Measurements from ENCODE around the gene CUEDC1.
A peak's percentile ranks its signal among the peaks of the same experiment; 100 is the strongest.

CUEDC1 gene, protein sequence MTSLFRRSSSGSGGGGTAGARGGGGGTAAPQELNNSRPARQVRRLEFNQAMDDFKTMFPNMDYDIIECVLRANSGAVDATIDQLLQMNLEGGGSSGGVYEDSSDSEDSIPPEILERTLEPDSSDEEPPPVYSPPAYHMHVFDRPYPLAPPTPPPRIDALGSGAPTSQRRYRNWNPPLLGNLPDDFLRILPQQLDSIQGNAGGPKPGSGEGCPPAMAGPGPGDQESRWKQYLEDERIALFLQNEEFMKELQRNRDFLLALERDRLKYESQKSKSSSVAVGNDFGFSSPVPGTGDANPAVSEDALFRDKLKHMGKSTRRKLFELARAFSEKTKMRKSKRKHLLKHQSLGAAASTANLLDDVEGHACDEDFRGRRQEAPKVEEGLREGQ

DNA sequence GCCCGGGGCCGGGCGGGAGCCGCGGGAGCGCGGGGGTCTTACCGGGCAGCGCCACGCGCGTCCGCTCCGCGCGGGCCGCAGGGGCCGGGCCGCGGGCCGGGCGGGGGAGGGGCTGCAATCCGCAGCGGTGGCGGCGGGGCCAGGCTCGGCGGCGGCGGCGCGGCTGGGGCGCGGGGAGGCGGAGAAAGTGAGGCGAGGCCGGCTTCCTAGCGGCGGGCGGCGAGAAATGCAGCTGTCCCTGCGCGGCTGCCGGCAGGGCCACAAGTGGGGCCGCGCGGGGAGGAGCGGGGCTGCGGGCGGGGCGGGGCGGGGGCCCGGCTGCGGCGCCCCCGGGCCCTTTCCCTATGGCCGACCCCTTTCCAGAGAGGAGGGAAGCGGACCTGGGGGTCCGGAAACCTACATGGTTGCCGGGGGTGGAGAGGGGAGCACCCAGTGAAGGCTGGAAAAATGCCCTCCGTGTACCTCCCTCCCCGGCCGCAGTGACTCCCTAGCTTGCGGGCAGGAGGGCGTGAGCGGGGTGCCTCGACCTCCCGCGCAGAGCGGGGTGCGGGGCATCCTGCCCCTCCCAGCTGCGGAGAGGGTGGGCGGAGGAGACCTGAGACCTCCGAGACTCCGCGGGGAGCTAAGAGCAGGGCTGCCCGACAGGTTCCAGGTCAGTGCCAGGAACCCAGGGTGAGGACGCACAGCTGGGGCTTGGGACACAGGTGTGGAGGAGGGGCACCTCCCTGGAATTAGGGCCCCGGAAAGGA is at the start of gene CUEDC1:
CUEDC1 (minus strand) TSS at position 230 of the 749 bp plus-strand sequence. CDS start 69,848 bp downstream, outside the sequence.
- peak; percentile 48 for DNase-seq

DNA sequence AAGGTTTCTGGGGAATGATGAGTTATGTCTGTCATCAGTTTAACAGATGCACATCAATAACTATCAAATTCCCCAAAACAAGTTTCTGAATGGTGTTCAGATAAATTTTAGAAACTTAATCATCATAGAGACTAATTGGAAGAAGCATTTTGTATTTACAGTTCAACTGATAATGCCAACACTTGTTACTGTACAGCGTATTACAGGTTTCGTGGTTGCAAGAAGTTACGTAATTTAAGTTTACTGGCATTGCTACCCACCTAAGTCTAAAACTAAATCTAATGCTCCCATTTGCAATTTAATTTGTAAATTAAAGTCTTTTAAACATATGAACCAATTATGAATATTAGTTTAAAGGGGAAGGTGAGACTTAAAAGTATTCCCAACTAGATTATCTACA is 48.8 kb upstream of the CUEDC1 start:
- no peak for DNase-seq

DNA sequence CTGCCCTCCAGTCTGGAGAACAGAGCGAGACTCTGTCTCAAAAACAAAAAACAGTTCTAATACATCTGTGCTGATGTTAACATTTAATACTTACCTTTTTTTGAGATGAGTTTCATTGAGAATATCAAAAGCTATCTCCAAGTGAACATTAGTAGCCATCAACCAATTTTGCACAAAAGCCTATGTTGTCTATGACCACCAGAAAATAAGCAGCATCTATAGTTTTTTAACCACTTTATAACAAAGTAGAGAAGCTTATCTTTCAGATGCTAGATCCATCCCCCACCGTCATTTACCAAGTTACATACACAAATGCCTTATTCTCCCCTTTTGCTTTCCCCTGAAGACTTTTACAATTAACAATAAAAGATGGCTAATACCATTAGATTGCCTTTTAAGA is 47.8 kb upstream of the CUEDC1 start:
- DNase-seq = no peak

DNA sequence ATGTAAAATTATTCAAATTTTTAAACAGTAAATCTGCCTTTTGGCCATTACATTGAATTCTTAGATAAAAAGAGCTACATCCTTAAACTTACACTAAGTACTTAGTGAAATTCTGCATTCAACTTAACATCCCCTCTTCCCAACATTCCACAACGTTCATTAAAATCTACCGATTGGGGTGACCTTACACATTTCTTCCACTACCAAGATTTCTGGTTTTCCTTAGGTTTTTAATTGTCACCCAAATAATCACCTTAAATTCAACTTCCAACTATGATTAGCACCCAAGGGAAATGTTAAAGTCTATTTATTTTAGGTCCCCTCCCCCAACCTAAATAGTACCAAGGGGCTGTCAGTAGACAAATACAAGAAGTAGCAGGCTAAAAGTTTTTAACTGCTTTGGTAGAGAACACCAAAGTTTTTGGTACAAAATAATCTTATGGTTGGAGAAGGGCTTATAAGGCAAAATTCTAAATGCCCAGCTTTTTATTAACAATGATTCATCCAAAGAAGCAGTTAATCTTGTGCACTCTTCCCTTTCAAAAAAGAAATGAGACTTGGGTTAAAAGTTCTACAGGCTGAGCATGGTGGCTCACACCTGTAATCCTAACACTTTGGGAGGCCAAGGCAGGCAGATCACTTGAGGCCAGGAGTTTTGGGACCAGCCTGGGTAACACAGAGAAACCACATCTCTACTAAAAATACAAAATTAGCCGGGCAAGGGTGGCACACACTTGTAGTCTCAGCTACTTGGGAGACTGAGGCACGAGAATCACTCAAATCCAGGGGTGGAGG is 47.1 kb upstream of the CUEDC1 start:
- no peak for DNase-seq

DNA sequence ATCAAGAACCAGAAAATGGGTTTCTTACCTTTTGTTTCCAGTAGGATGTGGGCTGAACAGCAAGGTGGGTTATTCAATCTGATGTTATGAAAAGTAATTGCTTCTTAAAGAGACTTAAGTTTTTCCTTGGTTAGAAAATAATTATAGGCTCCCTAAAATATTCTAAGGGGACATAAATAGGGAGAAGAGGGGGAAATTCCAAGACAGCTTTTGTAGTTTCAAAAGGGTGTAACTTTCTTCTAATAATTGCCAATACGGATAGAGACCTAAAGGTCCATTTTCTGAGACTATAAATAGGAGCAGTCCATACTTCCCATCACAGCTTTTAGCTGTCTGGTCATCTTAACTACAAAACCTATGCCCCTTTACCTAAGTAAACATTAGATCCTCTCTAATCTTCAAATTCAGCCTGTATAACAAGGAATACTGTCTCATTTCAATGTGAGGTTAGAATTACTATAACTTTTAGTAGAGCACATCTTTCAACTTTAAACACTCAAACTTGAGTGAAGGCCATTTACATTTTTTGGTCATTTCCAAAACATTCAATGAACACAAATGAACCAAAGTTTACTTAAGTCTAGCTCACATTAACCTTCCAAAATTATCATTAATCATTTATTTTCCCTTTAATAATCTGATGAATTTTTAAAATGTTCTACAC is 46.4 kb upstream of the CUEDC1 start:
- DNase-seq = no peak

DNA sequence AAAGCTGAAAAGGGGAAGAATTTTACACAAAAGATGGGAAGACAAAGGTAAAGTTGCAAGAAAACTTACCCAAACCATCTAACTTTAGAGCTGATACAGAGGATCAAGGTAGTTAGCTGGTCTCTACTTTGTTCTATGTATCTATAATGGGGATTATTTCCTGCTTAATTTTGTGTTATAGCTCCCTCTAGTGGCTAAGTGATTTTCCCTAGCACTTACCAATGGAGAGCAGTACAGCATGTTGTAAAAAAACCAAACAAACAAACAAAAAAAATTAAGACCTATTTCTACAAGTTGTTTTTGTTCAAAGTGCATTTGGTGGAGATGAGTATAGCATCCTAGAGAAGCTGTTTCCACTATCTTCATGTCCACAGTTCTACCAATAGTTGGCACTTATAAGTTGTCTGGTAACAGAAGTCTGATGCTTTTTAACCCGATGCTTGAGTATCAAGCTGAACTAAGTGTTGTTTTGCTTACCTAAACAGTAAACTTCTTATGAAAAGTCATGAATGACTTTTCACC is 44.3 kb upstream of the CUEDC1 start:
- DNase-seq = no peak

DNA sequence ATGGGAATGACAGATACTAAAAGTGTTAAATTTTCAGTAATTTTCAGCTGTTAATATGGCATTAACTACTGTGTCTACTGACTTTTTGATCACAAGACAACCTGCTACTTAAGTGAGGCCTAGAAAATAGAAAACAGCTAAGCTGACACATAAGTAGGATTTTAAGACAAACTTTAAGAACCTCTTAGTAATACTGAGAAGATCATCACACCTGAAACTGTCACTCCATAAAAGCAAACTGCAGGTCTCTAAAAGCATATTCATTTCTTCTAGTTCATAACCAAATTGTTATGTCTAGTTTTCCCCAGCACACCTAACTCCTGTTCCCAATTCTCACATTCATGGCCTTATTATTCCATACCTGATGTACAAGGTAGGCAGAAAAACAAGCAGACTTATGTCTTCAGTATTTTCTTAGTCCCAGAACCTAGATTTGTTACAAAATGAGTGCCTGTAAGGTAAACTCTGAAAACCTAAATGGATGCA is 43.8 kb upstream of the CUEDC1 start:
- no peak for DNase-seq

DNA sequence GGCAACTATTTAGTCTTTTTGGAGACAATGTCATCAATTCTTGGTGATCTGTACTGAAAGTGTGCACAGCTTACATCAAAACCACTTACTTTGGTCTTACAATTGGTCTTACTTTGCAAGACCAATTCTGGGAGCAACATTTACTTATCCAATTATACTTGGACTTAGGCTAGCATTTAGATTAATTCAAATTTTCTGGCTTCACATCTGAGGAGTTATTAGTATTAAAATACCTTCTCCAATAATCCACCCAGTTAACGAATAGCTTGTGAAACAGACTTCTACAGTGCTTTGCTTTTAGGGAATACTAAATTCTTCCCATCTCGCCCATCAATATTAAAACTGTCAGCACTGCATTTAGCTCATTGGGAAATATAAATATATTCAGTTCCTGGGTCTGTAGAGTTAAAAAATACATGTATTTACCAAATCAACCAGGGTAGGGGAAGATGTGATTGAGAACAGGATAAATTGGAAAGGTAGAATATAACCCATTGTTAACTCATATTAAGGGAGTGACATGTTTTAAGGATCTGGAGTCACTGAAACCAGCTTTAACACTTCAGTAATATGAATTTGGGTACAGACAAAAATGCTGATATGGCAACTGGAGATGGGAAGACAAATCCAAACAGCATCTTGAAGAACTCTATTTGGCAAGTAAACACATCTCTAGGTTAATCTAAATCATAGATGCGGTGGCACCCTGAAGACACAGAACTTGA is 42.0 kb upstream of the CUEDC1 start:
- no peak for DNase-seq

DNA sequence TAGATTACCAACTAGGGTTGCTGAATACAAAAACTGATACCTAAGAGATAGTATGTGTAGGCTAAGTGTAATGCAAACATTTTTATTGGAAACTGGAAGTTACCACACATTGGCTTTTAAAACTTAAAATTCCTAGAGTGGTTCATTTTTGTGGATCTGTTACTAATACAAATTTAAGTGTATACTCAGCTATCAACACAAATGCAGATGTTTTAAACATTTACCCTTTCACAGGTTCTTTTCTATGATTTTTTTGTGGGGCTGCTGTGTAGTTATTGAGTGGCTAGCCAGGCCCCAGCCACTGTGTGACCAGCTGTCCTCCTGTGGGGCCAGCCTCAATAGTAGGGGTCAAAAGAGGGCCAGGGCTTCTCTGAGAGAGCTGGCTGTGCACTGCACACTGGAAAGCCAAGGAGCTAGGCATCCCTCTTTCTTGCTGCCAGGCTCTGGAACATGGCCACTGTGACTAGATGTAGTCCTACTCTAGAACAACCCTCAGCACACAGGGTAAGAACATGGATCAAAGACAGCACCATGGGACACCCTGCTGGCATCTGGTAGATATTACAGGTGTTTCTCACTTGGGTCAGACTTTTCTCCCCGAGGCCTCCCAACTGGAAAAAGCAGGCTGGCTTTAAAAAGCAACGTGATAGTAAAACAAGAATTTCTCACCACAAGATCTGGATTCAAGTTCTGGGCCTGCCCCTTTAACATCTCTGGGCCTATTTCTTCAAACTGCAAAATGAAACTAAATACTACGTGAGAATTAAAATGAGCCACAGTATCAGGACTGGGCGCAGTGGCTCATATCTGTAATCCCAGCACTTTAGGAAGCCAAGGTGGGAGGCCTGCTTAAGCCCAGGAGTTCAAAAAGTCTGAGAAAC is 40.1 kb upstream of the CUEDC1 start:
- no peak for DNase-seq

DNA sequence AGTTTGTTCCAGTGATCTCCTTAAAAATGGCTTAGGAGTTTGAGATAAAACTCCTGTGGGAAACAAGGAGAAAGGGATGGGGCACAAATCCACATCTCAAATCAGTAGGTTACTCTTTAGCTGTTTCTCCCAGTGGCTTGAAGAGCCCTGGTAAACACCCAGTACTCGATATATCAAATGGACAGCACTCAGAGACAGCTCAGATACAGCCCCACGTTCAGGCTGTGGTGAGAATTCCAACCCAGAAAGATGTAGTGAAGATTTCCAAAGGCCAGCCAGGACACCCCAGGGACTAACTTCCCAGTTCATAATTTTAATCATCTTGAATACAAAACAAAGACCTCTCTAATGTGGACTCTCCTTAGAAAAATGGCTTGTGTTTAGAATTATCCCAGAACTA is 39.2 kb upstream of the CUEDC1 start:
- no peak for DNase-seq

DNA sequence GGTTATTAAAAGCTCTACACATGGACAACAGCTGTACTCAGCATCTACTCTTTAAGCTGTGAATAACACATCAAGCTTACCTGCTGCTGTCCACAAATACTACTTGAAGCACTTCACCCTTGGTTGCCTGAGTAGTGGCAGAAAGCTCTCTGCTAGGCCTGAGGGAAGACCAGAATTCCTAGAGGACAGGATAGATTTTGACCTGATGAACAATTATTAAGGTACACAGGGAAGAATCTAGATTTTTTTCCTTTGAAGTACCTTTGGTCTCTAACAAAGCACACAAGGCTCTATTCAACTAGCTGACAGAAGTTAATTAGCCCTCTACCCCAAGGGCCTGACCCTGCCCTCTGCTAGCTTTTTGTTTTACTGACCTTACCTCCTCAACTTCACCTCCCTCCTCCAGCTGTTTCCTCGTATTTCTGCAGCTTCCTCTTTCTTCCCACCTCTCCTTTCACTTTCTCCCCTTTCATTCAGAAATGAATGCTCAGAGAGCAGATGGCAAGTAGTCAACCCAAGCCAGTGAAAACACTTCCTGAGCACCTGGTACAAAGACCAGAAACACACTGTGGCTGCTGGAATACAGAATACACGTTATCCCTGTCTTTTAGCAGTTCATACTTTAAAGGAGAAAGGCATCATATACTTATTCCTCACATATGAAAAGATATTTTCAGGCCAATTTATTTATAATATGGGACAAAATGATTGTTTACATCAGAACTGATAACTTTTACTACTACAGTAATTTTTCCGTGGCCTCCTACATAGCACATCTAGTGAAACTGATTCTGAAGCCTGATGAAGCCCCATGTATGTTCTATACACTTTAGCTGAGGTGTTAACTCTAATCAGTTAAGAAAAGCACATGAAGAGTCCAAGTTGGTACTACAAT is 38.5 kb upstream of the CUEDC1 start:
- DNase-seq = no peak

DNA sequence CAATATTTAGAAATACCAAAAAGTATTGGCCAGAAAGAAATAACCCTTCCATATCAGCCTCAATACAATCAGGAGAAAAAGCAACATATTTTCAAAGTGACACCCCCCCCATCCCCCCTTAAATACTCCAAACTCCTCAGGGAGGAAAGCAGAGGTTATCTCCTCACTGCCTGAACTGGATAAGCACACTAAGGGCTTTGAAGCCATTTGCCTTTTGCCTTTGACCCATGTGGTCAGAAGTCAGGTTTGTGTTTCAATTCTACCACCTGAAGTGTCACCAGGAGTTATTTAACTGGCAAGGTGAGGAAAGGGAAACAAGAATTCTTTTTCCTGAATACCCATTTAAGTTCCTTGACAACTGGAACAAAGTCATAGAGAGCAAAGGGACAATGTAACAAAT is 36.3 kb upstream of the CUEDC1 start:
- DNase-seq = no peak

DNA sequence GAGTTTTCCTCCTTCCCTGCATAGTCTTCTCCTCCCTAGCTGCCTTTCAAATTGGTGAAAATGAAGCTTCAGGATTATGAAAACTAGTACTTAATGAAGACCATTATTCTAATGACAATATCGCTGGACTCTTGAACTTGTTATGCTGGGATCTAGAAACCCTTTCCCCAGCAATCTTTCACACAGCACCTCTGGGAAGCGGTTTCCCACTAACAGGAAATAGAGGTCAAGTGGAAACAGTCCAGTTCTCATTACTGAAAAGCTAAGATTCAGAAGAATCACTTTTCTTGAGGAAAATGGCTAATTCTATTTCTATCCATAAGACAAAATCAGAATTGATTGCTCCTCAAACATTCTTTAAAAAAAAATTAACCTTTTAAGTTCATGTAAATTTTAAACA is 34.8 kb upstream of the CUEDC1 start:
- no peak for DNase-seq

DNA sequence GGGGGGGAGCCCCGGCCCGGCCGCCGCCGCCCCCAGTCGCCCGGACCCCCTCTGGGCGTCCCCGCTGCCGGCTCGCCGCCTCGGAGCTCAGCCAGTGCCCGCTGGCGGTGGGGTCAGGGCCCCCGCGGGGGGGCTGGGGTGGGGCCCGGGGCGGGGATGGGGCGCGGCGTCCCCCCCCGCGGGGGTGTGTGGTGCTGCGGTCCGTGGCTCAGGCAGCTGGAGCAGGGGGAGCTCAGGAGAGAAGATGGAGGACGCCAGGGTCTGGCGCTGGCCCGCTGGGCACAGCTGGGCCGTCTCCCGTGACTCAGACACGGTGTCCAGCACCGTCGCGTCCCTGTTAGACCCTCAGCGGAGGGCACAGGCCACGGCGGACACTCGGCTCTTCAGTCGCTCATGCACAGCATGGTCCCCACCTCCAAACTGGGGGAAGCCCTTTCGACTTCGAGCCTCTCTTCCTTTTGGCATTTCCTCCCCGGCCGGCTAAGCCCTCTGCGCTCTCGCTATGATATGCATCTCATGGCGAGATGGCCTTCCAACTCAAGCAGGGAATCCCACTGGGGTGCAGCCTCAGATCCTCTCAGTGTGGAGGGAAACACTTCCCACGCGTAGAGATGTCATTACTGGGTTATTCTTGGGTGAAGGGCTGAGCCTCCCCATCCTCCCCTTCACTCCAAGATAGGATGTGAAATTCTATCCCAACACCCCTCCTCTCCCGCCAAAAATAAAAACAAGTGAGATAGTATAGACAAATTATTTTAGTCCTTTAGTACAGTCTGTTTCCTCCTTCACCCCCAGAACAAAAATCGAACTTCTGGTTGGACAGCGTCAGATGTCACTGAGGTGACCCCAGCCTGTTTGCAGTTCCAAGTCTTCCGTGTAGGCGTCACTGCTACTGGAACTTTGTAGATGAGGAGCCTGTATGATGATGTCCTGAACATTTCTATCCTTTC is 33.4 kb upstream of the CUEDC1 start:
- DNase-seq = peak; percentile 41

DNA sequence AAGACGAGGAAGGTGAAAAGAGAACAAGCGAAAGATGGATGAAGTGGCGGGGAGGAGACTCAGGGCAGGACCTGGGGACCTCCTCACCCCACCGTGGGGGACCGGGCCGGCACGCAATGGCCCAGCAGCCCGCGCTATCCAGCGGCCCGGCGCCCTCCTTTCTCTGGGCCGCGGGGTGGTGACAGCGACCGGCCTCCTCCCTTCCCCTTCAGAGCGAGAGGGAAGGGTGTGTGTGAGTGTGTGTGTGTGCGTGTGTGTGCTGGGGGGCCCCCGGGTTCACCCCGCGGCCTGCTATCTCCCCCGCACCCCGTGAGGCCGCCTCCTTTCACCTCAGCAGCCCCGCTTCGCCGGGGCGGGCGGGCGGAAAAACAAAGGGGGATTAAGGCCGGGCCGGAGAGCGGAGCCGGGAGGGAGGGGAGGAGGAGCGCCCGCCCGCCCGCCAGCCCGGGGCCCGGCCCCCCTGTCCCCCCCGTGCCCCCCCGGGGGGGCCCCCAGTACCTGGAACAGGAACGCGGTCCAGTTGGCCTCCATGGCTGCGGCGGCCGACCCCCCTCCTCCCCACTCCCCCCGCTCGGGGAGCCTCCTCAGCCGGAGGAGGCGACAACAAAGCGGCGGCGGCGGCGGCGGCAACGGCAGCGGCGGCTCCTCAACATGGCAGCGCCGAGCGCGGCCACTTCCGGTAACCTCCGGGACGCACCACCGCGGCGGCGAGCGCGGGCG is 32.5 kb upstream of the CUEDC1 start, which contains the start of gene VEZF1:
VEZF1 (minus strand) TSS at position 674 of the 720 bp plus-strand sequence; CDS start at position 531, 143 bp downstream.
- DNase-seq = peak; percentile 57

DNA sequence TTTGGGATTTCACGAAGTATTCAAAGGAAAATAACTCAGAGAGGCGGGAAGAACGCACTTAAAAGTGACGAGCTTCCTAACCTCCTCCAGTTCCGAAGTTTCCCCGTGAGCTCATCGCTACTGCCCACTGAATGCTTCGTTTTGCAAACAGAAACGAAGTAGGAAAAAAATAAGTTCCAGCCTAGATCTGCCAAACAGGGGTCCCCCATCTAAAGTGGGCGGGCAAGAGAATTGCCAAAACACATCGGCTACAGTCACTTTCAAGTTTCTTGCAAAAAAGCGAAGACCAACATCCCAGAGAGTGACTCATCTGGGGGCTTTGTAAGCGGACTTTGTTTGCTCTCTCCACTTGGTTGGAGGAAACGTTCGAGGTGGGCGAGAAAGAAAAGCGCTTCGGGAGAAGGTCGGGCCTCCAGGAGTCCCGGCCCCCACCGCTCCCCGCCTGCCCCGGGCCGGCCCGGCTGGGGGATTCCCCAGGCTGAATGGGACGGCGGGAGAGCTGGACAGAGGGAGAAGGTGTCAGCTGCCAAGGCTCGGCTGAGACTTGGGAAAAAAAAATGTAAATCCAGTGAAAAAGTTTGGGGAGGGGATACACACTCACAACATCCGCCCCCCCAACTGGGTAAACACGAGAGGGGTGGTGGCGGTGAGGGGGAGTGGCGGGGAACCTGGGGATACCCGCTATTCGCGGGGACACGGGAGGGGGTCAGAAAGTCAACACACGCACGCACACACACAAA is 31.8 kb upstream of the CUEDC1 start:
- no peak for DNase-seq

DNA sequence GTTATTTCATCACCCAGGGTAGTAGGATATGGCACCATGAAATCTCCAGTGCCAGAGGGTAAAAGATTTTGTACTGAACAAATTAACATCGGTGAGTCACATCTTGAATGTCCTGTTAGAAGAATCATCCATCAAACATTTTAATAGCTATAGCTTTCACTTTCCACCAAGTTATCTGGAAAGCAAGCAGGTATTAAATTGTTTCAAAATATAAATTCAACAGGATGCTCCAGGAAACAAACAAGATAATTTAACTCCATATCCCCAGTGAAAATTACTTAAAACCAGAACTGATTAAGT is 30.4 kb upstream of the CUEDC1 start:
- no peak for DNase-seq

Measured in activated T-cell treated with anti-CD3 and anti-CD28 coated beads for 4 hours (primary cell).